GM12892 (cell line): ENCODE measurements around the gene STX18. TPM values are rescaled to one million over a fixed set of nuclear protein-coding genes. Genes with fewer than 3 reads are reported as not detected.

Experiments
- DNase-seq: peaks from one replicate; pipeline ENCODE4 v3.0.0; 2011; ENCODE audit not compliant: insufficient read length
- FAIRE-seq: peaks from 2 replicates; lab custom pipeline; 2011; peaks lifted over from hg19 to GRCh38; lab: Jason Lieb, UNC
- POLR2A ChIP-seq: IDR thresholded peaks from 2 replicates; pipeline ENCODE4 v1.6.1; 2011; ENCODE audit warnings: low read depth, low read length, control low read depth
- POLR2AphosphoS5 ChIP-seq: IDR thresholded peaks from 2 replicates; pipeline ENCODE4 v1.6.1; 2011; ENCODE audit warnings: low read depth, low read length, control low read depth
- TAF1 ChIP-seq: IDR thresholded peaks from 2 replicates; pipeline ENCODE4 v1.6.1; 2011; ENCODE audit warnings: low read depth, mild to moderate bottlenecking, control low read depth, low read length, borderline replicate concordance
- polyA plus RNA-seq: library from polyadenylated mRNA; unstranded; fragments of >200 nt; gene quantifications from one replicate; pipeline ENCODE4 v1.2.1, GENCODE V29; 2012; ENCODE audit warnings: missing spikeins, inconsistent platforms; ENCODE audit not compliant: missing spikeins

STX18 gene
- polyA plus RNA-seq: 21.8 TPM

DNA sequence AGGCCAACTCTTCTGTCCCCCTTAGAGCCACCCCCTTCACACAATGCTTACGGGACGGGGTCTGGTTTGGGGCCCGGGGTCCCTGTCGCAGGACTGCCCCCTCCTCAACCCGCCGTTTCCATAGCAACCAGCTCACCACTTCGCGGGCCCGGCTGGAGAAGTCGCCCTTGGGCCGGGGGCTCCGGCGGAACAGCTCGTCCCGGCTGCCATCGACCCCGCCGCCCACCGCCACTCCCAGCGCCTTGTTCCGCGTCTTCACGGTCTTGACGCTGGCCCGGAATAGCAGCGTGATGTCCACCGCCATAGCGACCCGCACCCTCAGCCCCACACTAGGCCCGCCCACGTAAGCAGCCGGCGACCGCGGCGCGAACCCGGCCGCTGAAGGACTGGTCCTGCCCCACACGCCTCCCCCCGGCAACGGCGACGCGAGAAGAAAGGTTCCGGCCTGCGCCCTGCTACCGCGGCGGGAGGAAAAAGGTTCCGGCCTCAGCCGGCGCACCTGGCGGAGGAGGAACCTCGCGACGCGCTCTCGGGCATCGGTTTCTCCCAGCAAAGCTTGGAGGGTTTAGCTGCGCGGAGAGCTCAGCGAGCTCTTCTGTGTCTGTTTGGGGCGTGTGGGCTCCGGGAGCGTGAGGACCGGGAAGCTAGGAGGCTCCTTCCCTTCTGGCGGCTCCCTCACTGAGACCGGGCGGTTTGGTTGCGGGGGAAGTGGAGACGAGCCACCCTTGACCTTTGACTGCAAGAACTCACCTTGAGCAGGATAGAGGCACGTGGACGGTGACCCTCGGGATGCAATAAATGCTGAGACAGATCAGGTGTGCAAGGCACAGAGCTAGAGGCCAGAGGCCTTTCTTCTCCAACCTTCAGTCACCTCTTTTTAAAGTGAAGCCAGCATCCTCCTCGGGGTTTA, at the start of gene STX18:
TSS of gene STX18 (minus strand) at position 388 of the 910 bp plus-strand sequence. CDS start at position 304, 84 bp downstream.
- peak; percentile 85 for DNase-seq
- peak; percentile 95 for FAIRE-seq
- peak; percentile 91 for TF ChIP-seq POLR2A
- TF ChIP-seq POLR2AphosphoS5: peak; percentile 78
- TF ChIP-seq TAF1: peak; percentile 91

DNA sequence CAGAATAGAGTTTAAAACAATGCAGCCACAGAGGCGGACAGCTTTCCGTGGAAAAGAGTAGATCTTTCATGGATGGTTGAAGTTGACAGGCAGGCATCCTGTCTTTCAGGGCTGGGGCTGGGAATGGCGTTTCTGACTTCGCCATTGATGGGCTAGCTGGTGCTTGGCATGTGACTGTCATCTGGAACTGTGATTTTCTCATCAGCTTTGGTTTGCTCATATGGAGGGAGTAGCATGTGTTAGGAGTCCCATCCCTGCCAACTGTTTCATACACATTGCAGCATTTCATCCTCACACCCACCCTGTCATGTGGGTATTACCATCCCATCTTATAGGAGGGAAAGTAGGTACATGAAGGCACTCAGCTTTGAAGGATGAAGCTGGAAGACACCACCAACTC, 49.2 kb upstream of the STX18 start:
- DNase-seq (no peak), FAIRE-seq (no peak)
- TF ChIP-seq POLR2AphosphoS5 (no peak), TAF1 (no peak), POLR2A (no peak)

DNA sequence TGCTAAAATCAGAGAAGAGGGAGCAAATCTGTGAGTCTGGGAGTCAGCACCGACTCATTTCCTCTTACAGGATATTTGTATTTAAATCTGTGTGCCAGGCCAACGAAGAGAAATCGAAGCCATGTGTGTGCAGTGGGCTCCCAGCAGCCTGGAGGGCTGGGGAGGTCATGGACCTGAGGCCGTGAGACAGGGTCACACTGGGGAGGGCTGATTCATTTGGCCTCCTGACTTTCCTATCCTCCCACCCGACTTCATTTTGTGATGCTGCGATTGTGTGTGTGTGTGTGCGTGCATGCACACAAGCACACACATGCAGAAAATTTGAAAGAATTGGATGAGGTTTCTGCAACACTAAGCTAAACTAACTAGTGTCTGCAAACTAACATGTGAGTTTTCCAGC, 48.7 kb upstream of the STX18 start:
- FAIRE-seq: no peak
- no peak for DNase-seq
- TF ChIP-seq TAF1 (no peak), POLR2AphosphoS5 (no peak), POLR2A (no peak)

DNA sequence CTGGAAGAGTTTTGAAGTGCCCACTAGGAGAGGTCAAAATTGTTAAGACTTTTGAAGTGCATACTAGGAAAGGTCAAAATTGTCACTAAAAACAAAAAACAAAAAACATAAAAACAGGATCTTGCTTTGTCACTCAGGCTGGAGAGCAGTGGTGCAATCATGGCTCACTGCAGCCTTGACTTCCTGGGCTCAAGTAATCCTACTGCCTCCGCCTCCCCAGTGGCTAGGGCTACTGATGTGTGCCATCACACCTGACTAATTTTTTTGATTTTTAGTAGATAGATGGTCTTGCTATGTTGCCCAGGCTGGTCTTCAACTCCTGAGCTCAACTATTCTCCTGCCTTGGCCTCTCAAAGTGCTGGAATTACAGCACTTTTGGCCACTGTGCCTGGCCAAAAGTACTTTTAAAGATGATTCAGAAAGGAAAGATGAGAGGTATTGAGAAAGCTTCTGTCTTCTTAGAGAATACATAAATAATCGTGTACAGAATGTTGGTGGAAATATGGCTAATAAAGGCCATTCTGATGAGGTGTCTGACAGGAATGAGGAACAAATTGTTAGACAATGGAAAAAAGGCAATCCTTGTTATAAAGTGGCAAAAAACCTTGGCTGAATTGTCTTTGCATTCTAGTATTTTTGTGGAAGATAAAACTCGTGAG, 43.3 kb upstream of the STX18 start:
- TF ChIP-seq POLR2AphosphoS5: no peak
- TF ChIP-seq TAF1: no peak
- no peak for TF ChIP-seq POLR2A
- FAIRE-seq (no peak), DNase-seq (no peak)

DNA sequence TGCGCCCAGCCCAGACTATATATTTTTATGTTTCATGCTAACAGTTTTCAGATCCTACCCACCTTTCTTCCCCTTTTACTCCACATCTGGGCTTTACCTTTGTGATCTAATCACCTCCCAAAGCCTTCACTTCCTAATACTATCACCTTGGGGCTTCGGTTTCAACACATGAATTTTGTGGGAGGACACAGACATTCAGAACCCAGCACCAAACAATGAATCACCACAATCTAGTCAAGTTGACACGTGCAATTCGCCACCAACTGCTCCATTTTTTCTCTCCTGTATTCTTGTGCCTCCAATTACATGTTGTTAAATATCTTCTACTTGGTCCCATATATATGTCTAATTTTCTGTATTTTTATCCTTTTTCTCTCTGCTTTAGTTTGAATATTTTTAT, 41.8 kb upstream of the STX18 start:
- TF ChIP-seq POLR2A (no peak), TAF1 (no peak), POLR2AphosphoS5 (no peak)
- FAIRE-seq (no peak), DNase-seq (no peak)

DNA sequence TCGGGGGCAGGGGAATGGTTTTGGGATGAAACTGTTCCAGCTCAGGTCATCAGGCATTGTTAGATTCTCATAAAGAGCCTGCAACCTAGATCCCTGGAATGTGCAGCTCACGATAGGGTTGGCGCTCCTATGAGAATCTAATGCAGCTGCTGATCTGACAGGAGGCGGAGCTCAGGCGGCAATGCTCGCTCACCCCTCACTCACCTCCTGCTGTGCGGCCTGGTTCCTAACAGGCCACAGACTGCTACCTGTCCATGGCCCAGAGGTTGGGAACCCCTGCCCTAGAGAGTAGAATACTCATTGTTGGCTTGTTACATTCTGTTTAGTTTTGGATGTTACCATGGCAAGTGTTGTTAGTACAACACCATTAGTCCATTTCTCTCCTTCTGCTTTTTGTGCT, 40.8 kb upstream of the STX18 start:
- DNase-seq (no peak), FAIRE-seq (no peak)
- no peak for TF ChIP-seq POLR2A
- TF ChIP-seq TAF1: no peak

DNA sequence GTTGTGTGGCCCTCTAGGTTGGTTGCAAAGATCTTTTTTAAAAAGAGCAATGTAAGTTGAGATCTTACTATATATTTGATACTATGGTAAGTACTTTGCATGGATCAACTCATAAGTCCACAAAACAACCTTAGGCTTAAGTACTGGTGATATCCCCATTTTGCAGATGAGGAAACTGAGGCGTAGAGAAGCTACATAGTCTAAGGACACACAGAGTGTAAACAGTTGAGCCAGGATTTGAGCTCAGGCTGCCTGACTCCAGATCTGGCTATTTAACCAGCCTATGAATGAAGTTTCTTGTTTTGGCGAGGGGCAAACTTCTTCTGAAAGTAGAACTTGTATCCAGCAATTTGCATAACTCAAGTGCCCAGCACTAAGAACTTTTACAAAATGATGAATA, 38.6 kb upstream of the STX18 start:
- no peak for DNase-seq
- FAIRE-seq: no peak
- TF ChIP-seq POLR2AphosphoS5 (no peak), TAF1 (no peak), POLR2A (no peak)

DNA sequence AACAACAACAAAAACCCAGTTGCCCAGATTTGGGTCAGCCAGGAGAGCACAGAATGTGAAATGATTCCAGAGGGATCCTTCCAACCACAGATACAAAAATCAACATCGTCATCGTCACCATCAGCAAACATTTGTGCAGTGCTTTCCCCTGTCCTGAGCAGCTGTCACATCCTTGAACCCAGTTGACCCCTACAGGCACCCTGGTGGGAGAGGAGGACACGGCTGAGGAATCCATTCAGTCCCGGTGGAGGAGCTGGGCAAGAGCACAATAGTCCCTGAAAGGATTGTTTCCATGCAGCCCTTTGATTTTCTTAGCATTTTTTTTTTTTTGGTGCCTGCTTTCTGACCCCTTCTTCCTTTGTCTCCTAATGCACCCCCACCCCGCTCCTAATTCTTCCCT, 37.1 kb upstream of the STX18 start:
- FAIRE-seq (no peak), DNase-seq (no peak)
- no peak for TF ChIP-seq TAF1
- no peak for TF ChIP-seq POLR2A
- no peak for TF ChIP-seq POLR2AphosphoS5

DNA sequence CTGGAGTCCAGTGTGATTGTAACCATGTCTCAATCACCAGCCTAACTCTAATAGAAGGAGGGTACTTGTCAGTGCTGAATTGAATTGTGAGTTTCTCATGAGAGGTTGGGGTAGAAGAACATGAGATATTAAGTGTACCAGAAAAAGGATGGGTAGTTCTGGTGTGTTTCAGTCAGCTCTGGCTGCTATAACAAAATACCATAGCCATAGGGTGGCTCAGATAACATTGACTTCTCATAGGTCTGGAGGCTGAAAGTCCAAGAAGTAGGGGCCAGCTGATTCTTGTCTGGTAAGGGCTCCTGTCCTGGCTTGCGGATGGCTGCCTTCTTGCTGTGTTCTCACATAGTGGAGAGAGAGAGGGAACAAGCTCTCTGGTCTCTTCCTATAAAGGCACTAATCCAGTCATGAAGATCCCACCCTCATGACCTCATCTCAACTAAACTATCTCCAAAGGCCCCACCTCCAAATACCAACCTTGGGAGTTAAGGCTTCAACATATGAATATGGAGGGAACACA, 35.6 kb upstream of the STX18 start:
- FAIRE-seq (no peak), DNase-seq (no peak)
- TF ChIP-seq POLR2A (no peak), TAF1 (no peak), POLR2AphosphoS5 (no peak)

DNA sequence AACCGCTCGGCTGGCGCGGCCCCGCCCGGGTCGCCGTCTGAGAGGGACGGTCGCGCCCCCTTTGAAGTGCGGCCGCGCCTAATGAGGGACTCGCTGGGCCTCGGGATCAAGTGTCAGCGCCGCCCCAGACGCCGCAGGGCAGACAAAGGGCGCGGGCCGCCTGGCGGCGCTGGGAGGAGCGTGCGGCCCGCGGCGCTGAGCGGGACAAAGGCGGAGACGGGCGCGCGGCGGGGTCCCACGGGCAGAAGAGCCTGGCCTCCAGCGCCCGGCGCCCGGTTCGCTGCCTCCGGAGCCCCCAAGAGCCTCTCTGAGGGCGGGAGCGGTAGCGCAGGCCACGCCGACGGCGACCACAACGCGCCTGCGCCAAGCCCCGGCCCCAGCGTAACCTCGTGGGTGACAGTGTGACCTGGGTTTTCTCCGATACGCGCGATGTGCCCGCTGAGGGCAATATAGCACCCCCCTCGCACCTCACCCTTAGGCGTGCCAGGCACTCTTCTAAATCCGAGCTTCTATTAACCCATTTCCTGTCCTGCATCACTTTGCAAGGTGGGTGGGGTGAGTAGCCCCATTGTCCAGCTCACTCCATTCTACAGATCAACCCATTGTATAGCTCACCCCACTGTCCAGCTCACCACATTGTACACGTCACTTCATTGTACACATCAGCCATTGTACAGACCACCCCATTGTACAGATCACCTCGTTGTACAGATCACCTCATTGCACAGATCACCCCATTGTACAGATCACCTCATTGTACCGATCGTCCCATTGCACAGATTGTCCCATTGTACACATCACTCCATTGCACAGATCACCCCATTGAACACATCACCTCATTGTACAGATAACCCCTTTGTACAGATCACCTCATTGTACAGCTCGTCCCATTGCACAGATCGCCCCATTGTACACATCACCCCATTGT, 33.7 kb upstream of the STX18 start:
- TF ChIP-seq POLR2AphosphoS5: no peak
- no peak for TF ChIP-seq TAF1
- no peak; the same call in 1 of the 2 replicates for TF ChIP-seq POLR2A
- peak; percentile 81 for FAIRE-seq
- peak; percentile 53 for DNase-seq
